ENCODE measurements around the gene SGCB. TPM values are rescaled to one million over a fixed set of nuclear protein-coding genes. Genes with fewer than 3 reads are reported as not detected.

Gene SGCB
- total and polyA plus RNA-seq, 2 donors (not counting 1 experiment from before 2014, with no cell fraction given) = 2.3 to 9.7 TPM

GRCh38 chr4:52049266-52049665 is 11.2 kb upstream of the SGCB start:
- H3K27me3 Mint-ChIP-seq = peaks cover 42% of the 10 kb centered on the region

GRCh38 chr4:52045028-52045427 is 6.9 kb upstream of the SGCB start:
- Mint-ChIP-seq H3K4me1 (no peaks in the 10 kb centered on the region), H3K9me3 (ENCODE audit: insufficient read depth) (no peaks in the 10 kb centered on the region), H3K4me3 (no peak overlapping the region), H3K27me3 (peaks cover 56% of the 10 kb centered on the region), H3K27ac (no peak overlapping the region)
- CTCF ChIA-PET = interaction anchor here (1.3 to 1.4 kb wide), 2 partner anchors 17 to 213 kb away, joined by 3 to 4 read pairs; no protein-coding TSS in a partner anchor
- Histone ChIP-seq H3K4me1 (ENCODE audit: control insufficient read depth in 2 of 2, insufficient read depth in 2 of 2, low read length in 2 of 2) (no peaks in the 10 kb centered on the region), H4K20me1 (ENCODE audit: control insufficient read depth, insufficient read depth, low read length, poor library complexity, severe bottlenecking) (no peaks in the 10 kb centered on the region), H3K9ac (ENCODE audit: low read length) (no peak overlapping the region), H3K27me3 (replicated peaks in 1 of 4; ENCODE audit: control extremely low read depth in 1 of 4, control insufficient read depth in 3 of 4, insufficient read depth in 4 of 4, low read length in 3 of 4) (peaks cover 0 to 21% (median 20%) of the 10 kb centered on the region in 4 experiments), H3K9me3 (ENCODE audit: control extremely low read depth in 1 of 3, control insufficient read depth in 2 of 3, insufficient read depth in 1 of 3, low read length in 2 of 3) (peaks cover 0 to 3% (median 0%) of the 10 kb centered on the region in 3 donors), H2AFZ (ENCODE audit: insufficient read depth, low read depth, low read length, poor library complexity, severe bottlenecking) (no peak overlapping the region), H3K4me2 (replicated peaks; ENCODE audit: low read depth, low read length, poor library complexity, severe bottlenecking) (no peak overlapping the region), H3K36me3 (replicated peaks in 1 of 2; ENCODE audit: control extremely low read depth in 1 of 2, control insufficient read depth in 1 of 2, extremely low read depth in 1 of 2, insufficient read depth in 2 of 2, low read length in 1 of 2) (no peaks in the 10 kb centered on the region), H3K4me3 (ENCODE audit: control extremely low read depth in 1 of 5, extremely low read depth in 1 of 5, insufficient read depth in 1 of 5, low read depth in 2 of 5, low read length in 4 of 5) (no peak overlapping the region), H3K27ac (ENCODE audit: low read length in 2 of 2) (no peak overlapping the region), H3K79me2 (ENCODE audit: control insufficient read depth, insufficient read depth, low read length) (no peaks in the 10 kb centered on the region)
- WGBS (ENCODE audit: insufficient coverage) = no CpG with 5 or more reads among the region's 1 CpG
- TF ChIP-seq CTCF (IDR thresholded peaks at IDR 0.05) (no peak), EZH2 (IDR thresholded peaks at IDR 0.05; ENCODE audit: borderline replicate concordance, insufficient read depth, low read depth, low read length, poor library complexity, severe bottlenecking) (no peak)
- POLR2A ChIA-PET = no interaction called here
- no peak for DNase-seq
- ATAC-seq (ENCODE audit: low read depth) = no peak
- intact Hi-C loops (cut with micrococcal nuclease) = no loop called here

More at GRCh38 chr4:52049266-52049665, 11.2 kb upstream of the SGCB start:
- WGBS (ENCODE audit: insufficient coverage) = 67% methylated on average over 1 of the region's 5 CpGs
- H3K9ac ChIP-seq (ENCODE audit: low read length) = no peak overlapping the region
- ChIA-PET CTCF (no interaction called here), POLR2A (no interaction called here)
- no peak overlapping the region for H2AFZ ChIP-seq (ENCODE audit: insufficient read depth, low read depth, low read length, poor library complexity, severe bottlenecking)
- peaks cover 0 to 7% (median 0%) of the 10 kb centered on the region in 3 donors for H3K9me3 ChIP-seq (ENCODE audit: control extremely low read depth in 1 of 3, control insufficient read depth in 2 of 3, insufficient read depth in 1 of 3, low read length in 2 of 3)
- H3K4me3 Mint-ChIP-seq = no peak overlapping the region
- H3K79me2 ChIP-seq (ENCODE audit: control insufficient read depth, insufficient read depth, low read length) = no peaks in the 10 kb centered on the region
- H3K9me3 Mint-ChIP-seq (ENCODE audit: insufficient read depth) = no peaks in the 10 kb centered on the region
- H3K27me3 ChIP-seq (replicated peaks in 1 of 4; ENCODE audit: control extremely low read depth in 1 of 4, control insufficient read depth in 3 of 4, insufficient read depth in 4 of 4, low read length in 3 of 4) = peaks cover 0 to 40% (median 30%) of the 10 kb centered on the region in 4 experiments
- H3K27ac ChIP-seq (ENCODE audit: low read length in 2 of 2) = no peak overlapping the region
- TF ChIP-seq CTCF (IDR thresholded peaks at IDR 0.05) = no peak
- TF ChIP-seq EZH2 (IDR thresholded peaks at IDR 0.05; ENCODE audit: borderline replicate concordance, insufficient read depth, low read depth, low read length, poor library complexity, severe bottlenecking) = no peak
- ATAC-seq (ENCODE audit: low read depth) = no peak
- no peak overlapping the region for H3K4me3 ChIP-seq (ENCODE audit: control extremely low read depth in 1 of 5, extremely low read depth in 1 of 5, insufficient read depth in 1 of 5, low read depth in 2 of 5, low read length in 4 of 5)
- peaks cover 29% of the 10 kb centered on the region for H3K4me1 Mint-ChIP-seq
- H3K36me3 ChIP-seq (replicated peaks in 1 of 2; ENCODE audit: control extremely low read depth in 1 of 2, control insufficient read depth in 1 of 2, extremely low read depth in 1 of 2, insufficient read depth in 2 of 2, low read length in 1 of 2) = no peaks in the 10 kb centered on the region
- intact Hi-C loops (cut with micrococcal nuclease) = no loop called here
- DNase-seq = no peak
- H4K20me1 ChIP-seq (ENCODE audit: control insufficient read depth, insufficient read depth, low read length, poor library complexity, severe bottlenecking) = no peaks in the 10 kb centered on the region
- peaks cover 18 to 22% of the 10 kb centered on the region in 2 donors for H3K4me1 ChIP-seq (ENCODE audit: control insufficient read depth in 2 of 2, insufficient read depth in 2 of 2, low read length in 2 of 2)
- H3K4me2 ChIP-seq (replicated peaks; ENCODE audit: low read depth, low read length, poor library complexity, severe bottlenecking) = no peak overlapping the region
- no peak overlapping the region for H3K27ac Mint-ChIP-seq

Data from B cell (primary cell).